ENCODE measurements around the gene TMEM72.
A peak's percentile ranks its signal among the peaks of the same experiment; 100 is the strongest.
"Not testable (repeated sequence)": the region's sequence is repeated elsewhere in the genome, so short reads cannot be mapped to it uniquely, and the experiment has no call there.

Gene TMEM72

DNA sequence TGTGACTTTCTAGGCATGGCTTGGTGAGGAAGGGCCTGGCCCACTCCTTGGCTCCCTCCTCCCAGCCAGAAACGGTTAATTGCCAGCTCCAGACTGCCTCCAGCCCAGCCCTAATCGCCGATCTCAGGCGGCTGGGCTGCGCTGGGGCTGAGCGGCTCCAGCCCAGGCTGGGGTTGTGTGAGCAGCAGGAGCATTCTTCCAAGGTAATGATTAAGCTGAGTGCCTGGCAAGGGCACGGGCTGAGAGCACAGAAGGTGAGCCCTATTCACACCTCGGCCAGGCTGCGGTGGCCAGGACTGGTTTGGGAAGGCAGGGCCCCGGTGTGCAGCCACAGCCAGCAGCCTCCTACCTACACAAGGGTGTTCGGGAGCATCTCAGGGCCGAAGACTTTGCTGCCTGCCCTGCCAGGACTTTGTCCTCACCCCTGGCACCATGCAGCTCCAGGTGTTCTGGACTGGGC lies at the start of gene TMEM72:
Gene TMEM72, plus strand, starts transcription at position 257 of the 460 bp plus-strand sequence. Its CDS starts 176 bp downstream, at position 433.
- no peak for DNase-seq

DNA sequence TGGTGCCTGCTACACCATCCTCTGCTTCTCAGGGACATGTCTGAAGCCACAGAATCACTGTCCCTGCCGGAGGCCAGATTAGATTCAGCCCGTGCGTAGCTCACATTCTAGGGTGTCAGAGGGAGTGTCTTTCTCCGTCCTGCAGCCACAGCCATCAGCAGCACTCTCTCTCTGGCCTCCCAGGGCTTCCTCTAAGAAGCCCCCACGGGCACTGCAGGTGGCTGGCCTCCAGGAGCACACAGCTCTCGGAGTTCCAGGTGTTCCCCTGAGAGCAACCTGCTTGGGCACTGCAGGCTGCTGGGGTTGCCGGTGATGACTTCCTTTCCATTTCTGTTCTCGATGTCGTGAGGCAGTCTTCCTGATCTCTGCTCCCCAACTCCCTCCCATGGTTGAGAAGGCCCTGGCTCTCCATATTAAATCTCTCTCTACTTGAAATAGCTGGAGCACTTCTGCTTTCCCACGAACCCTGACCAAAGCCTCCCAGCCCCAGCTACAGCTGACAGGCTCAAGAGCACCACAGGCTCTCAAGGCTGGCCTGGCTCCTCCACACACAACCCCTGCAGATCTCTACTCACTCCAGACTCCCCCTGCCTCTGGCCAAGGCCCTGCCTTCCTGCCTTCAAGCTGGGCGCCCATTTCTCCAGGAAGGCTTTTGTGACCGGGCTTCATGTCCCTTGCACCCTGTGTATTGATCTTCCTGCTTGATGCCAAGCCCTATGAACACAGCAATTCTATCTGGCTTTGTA lies 49.0 kb upstream of the TMEM72 start:
- DNase-seq, result no peak

- no peak for DNase-seq
These were observed 48.2 kb upstream of the TMEM72 start for GRCh38 chr10:44862924-44863323.

DNA sequence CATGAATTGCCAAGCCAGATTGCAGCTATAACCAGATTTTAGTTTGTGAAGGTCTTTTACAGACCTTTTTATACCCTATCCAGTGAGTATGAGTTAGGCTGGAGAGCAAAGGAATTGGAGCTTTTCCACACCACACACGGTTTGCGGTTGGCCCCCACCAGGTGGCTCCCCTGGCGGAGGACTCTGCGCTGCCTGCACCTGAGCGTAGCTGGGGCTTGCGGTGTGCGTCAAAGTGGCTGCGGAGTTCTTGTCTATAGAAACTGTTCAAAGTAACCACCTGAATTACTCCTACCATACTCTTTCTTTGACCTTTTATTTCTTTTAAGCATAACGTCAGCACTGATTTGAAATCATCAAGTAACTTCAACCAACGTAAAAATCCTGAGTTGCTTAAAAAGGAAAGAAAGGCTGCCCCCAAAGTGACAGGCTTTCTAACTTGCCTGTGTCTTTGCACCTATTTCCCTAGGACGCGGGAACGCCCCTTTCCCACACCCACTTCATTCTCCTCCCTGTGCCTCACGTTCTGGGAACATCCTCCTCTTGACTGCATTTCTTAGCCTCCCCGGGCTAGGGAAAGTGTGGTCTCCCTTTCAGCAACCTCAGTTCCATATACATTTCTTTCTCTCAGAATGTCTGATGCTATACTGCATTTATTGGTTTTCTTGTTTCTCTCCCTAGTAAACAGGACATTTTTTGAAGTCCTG lies 47.6 kb upstream of the TMEM72 start:
- no peak for DNase-seq

DNA sequence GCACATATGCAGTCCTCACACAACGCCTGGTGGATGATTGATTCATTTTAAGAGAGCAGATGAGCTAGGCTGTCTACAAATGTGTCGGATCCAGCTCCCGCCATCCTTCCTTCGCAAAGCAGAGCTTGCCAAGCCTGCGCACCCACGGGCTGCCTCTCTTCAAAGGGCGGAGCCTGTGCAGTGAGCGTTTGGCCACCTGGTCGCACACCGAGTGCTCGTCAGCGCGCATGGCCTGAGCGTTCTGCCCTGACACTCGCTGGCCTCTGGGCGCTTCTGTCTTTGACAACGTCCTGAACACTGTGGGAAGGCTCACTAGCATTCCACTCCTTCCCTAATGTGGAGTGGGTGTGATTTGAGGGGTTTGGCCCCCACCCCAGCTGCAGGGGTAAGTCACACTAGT lies 47.1 kb upstream of the TMEM72 start:
- no peak for DNase-seq

GRCh38 chr10:44864637-44865288 lies 46.4 kb upstream of the TMEM72 start:
- peak; percentile 87 to 90 for DNase-seq

DNA sequence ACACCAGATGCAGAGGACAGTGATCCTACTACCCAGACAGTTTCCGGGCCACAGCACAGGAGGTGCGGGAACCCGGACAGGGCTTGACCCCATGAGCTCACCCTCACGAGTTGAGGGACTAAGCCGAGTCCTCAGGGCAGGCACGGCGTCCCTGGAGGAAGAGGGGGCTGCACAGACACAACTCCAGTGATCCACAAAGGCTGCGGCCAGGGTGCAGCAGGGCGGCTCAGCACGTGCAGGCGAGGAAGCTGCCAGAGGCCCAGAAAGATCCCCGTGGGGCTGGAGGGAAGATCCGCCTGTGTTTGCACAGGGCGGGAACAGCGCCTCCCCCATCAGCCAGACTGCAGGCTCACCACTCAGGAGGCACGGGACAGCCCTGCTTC lies 45.9 kb upstream of the TMEM72 start:
- DNase-seq, result no peak

DNA sequence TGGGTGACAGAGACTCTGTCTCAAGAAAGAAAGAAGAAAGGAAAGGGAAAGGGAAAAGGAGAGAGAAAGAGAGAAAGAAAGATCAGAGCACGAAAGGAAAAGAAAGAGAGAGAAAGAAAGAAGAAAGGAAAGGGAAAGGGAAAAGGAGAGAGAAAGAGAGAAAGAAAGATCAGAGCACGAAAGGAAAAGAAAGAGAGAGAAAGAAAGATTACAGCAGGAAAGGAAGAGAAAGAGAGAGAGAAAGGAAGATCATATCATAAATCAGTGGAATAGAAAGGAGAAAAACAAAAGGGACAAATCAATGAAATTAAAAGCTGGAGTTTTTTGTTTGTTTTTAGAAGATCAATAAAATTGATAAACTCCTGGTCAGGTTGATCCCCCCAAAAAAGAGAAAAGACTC lies 44.8 kb upstream of the TMEM72 start:
- not testable (repeated sequence) for DNase-seq

DNA sequence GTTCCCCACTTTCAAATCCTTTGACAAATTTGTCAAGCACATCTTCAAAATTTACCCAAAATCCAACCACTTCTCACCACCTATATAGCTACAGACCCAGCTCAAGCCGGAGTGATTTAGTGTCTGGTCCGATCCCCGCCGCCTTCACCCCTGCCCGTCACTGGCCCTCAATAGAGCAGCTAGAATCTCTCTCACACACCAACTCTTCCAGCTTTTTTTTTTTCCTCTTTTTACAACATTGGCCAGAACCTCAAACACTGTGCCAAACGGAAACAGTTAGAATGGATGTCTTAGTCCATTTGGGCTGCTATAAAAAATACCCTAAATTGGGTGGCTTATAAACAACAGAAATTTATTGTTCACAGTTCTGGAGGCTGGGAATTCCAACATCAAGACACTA lies 41.1 kb upstream of the TMEM72 start:
- no peak for DNase-seq

- no peak for DNase-seq
These were observed 38.0 kb upstream of the TMEM72 start for GRCh38 chr10:44873160-44873559.

DNA sequence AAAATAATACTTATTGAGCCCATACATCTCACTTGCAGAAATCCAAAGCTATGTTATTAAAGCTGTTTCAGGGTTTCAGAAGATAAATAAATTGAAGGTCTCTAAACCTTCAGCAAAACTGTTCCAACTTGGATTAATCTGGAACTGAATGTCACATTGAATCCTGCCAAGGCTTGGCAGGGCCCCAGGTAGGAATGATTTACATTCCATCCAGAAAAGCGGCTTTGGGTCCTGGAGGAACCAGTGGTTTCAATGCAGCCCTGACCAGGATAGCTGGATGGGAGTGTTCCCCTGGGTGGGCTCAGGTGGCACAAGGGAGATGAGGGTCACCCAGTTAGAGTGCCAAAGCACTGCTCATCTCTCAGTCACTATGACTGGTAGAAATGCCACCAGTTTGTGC lies 37.0 kb upstream of the TMEM72 start:
- no peak for DNase-seq

DNA sequence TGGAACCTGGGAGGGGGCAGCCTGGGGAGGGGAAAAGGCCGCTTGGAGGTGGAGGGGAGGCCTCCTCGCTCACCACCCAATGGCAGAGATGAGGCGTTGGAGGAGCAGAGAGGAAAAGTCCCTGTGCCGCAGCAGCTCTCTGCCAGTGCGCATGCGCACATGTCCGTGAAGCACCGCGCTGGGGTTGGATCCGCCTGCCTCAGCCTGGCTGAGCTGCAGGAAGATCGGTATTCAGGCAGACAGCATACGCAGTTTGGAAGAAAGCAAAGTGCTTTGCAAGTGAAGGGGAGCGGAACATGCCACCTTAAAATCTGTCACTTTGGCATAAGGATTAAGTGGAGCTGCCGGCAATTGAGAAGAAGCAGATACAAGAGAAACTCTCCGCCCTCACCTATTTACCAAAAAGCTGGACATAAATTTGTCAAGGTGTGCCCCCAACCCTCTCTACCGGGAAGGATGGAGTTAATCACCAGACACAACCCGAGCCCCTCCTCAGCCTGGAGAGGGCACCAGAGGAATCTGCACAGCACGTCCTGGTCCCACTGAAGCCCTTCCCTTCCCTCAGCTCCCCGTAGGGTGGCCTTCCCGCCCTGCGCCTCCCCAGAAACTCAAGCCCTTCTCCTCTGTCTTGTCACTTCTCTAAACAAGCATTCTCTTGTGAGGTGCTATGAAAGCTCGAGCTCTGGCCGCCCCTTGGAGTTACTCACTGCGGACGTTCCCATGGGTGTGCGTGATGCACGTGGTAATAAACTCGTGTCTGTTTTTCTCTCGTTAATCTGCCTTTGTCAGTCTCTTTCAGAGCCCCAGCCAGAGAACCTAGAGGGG lies 32.2 kb upstream of the TMEM72 start:
- peak; percentile 64 to 73 for DNase-seq

- no peak for DNase-seq
These were observed 31.6 kb upstream of the TMEM72 start for GRCh38 chr10:44879531-44879899.

DNA sequence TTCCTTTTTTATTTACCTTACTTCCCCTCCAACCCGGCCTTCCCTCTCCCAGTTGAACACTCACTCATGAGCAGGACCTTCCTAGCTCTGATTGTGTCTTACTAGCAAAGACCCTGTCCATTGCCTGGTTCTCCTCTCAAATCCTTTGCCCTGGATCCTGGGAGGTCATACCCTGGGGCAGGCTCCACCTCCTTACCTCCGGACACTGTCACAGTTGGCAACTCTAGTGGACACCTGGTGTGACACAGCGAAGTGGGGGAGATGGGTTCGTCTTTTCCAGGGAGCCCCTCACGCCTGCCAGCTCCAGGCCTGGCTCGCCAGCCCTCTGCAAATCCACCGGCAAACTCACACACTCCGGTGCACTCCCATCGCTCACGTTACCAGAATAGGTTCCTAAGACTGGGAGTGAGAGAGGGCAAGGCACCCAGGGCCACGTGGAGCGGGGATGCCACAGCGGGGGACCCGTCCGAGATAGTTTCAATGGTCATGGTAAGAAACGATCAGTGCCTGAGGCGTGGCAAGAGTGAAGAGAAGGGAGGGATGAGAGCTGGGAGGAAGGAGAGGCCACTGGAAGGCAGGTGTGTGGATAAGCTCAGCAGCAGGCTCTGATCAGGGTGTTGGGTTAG lies 30.9 kb upstream of the TMEM72 start:
- no peak for DNase-seq

- no peak for DNase-seq
These were observed 29.5 kb upstream of the TMEM72 start for GRCh38 chr10:44881649-44882048.

- DNase-seq, result no peak
These were observed 28.9 kb upstream of the TMEM72 start for GRCh38 chr10:44882166-44882720.

- DNase-seq, result no peak
These were observed 27.4 kb upstream of the TMEM72 start for GRCh38 chr10:44883593-44884331.

GRCh38 chr10:44885710-44886109 lies 25.4 kb upstream of the TMEM72 start:
- no peak for DNase-seq

- no peak for DNase-seq
These were observed 24.2 kb upstream of the TMEM72 start for GRCh38 chr10:44886966-44887365.

- DNase-seq, result no peak
These were observed 22.3 kb upstream of the TMEM72 start for GRCh38 chr10:44888886-44889285.

GRCh38 chr10:44889834-44890233 lies 21.3 kb upstream of the TMEM72 start:
- no peak for DNase-seq

Data from stimulated activated CD4-positive, alpha-beta T cell treated with anti-CD3 and anti-CD28 coated beads, Interleukin-2, amount 100 ng/mL, for 48 hours (primary cell).